IMR-90 (cell line): Measurements from ENCODE around the gene SORL1. TPM values are rescaled to one million over a fixed set of nuclear protein-coding genes. Genes with fewer than 3 reads are reported as not detected.
A peak's percentile ranks its signal among the peaks of the same experiment; 100 is the strongest.

Experiments
- ATAC-seq: fragments of 200-7000 bp; cut with Tn5 transposase; 2 replicates; pipeline ENCODE4 v1.9.1; 2020; ENCODE audit warnings: low read depth, mild to moderate bottlenecking, moderate library complexity
- BruUV-seq: library from RNA; stranded (reverse); fragments of 400-500 nt; replicated peaks from 2 replicates; lab custom pipeline; 2021; lab: Mats Ljungman, UMichigan
- CTCF ChIA-PET: fragments of 300-600 bp; formaldehyde crosslinking; extraction: SDS; loops from one replicate; lab custom pipeline; 2021; ENCODE audit warnings: antibody characterized with exemption; lab: Yijun Ruan, JAX
- POLR2A ChIA-PET: fragments of 300-600 bp; sonication (Branson Sonifier 250); formaldehyde crosslinking; loops from one replicate; lab custom pipeline; 2022; ENCODE audit warnings: antibody characterized with exemption; ENCODE audit not compliant: unreplicated experiment; lab: Charles Lee
- DNase-seq: peaks from one replicate; pipeline ENCODE4 v3.0.0; 2013
- H2AFZ ChIP-seq: replicated peaks from 2 replicates; pipeline ENCODE3; 2013; ENCODE audit warnings: low read length, mild to moderate bottlenecking; ENCODE audit not compliant: poor library complexity
- H2AK5ac ChIP-seq: 2 replicates; pipeline ENCODE4 v1.6.1; 2013; ENCODE audit warnings: low read depth, low read length, inconsistent platforms
- H2AK9ac ChIP-seq: replicated peaks from 2 replicates; pipeline ENCODE3; 2013; ENCODE audit warnings: mild to moderate bottlenecking, low read depth, low read length, moderate library complexity; ENCODE audit not compliant: poor library complexity
- H2BK120ac ChIP-seq: 2 replicates; pipeline ENCODE4 v1.6.1; 2013; ENCODE audit warnings: low read depth, low read length, inconsistent platforms
- H2BK15ac ChIP-seq: 3 replicates; pipeline ENCODE4 v1.6.1; 2013; ENCODE audit warnings: low read depth, low read length, inconsistent platforms
- H2BK20ac ChIP-seq: 2 replicates; pipeline ENCODE4 v1.6.1; 2013; ENCODE audit warnings: low read depth, mild to moderate bottlenecking, inconsistent platforms, low read length, moderate library complexity
- H2BK5ac ChIP-seq: 2 replicates; pipeline ENCODE4 v1.6.1; 2013; ENCODE audit warnings: mild to moderate bottlenecking, low read depth, low read length, inconsistent platforms; ENCODE audit not compliant: poor library complexity, severe bottlenecking
- H3K14ac ChIP-seq: replicated peaks from 2 replicates; pipeline ENCODE4 v1.6.1; 2013; ENCODE audit warnings: low read depth, low read length, inconsistent platforms
- H3K18ac ChIP-seq: 2 replicates; pipeline ENCODE4 v1.6.1; 2013; ENCODE audit warnings: low read depth, low read length, control low read depth
- H3K23ac ChIP-seq: 2 replicates; pipeline ENCODE4 v1.6.1; 2013; ENCODE audit warnings: low read depth, low read length, inconsistent platforms
- H3K27ac ChIP-seq: 2 replicates; pipeline ENCODE4 v1.5.1; 2013; ENCODE audit warnings: mild to moderate bottlenecking, control low read depth, low read length; ENCODE audit not compliant: insufficient read depth
- H3K27me3 ChIP-seq: 2 replicates; pipeline ENCODE4 v1.6.1; 2013; ENCODE audit warnings: low read length; ENCODE audit not compliant: control insufficient read depth, insufficient read depth
- H3K36me3 ChIP-seq: 2 replicates; pipeline ENCODE4 v1.6.1; 2013; ENCODE audit warnings: low read length, mixed read lengths; ENCODE audit not compliant: control insufficient read depth, insufficient read depth
- H3K4ac ChIP-seq: 2 replicates; pipeline ENCODE4 v1.6.1; 2013; ENCODE audit warnings: low read depth, low read length, inconsistent platforms
- H3K4me1 ChIP-seq: 2 replicates; pipeline ENCODE4 v1.6.1; 2013; ENCODE audit warnings: low read length, mixed read lengths; ENCODE audit not compliant: control insufficient read depth, insufficient read depth
- H3K4me2 ChIP-seq: 2 replicates; pipeline ENCODE4 v1.6.1; 2013; ENCODE audit warnings: low read depth, mild to moderate bottlenecking, control low read depth, low read length, moderate library complexity
- H3K4me3 ChIP-seq: 2 replicates; pipeline ENCODE4 v1.5.1; 2013; ENCODE audit warnings: low read depth, mild to moderate bottlenecking, control low read depth, low read length, moderate library complexity; ENCODE audit not compliant: insufficient read depth
- H3K56ac ChIP-seq: 2 replicates; pipeline ENCODE4 v1.6.1; 2013; ENCODE audit warnings: low read length, inconsistent platforms; ENCODE audit not compliant: insufficient read depth; ENCODE audit errors: extremely low read depth
- H3K79me1 ChIP-seq, 2 experiments: 2 replicates each; pipeline ENCODE4 v1.6.1; 2013; ENCODE audit warnings: low read length in 2 of 2, inconsistent platforms in 1 of 2, low read depth in 1 of 2
- H3K9ac ChIP-seq: 2 replicates; pipeline ENCODE4 v1.6.1; 2013; ENCODE audit warnings: low read depth, low read length, control low read depth
- H3K9me1 ChIP-seq: 2 replicates; pipeline ENCODE4 v1.6.1; 2013; ENCODE audit warnings: low read length, inconsistent platforms; ENCODE audit not compliant: insufficient read depth
- H3K9me3 ChIP-seq: 2 replicates; pipeline ENCODE4 v1.6.1; 2013; ENCODE audit warnings: low read length; ENCODE audit not compliant: control insufficient read depth, insufficient read depth
- H4K20me1 ChIP-seq: 2 replicates; pipeline ENCODE4 v1.6.1; 2013; ENCODE audit warnings: low read length, inconsistent platforms; ENCODE audit not compliant: insufficient read depth
- H4K5ac ChIP-seq: 2 replicates; pipeline ENCODE4 v1.6.1; 2013; ENCODE audit warnings: mild to moderate bottlenecking, low read depth, low read length, control low read depth
- H4K8ac ChIP-seq, 2 experiments: 2 replicates each; pipeline ENCODE4 v1.6.1; 2013; ENCODE audit warnings: low read depth in 2 of 2, low read length in 2 of 2, control low read depth in 1 of 2, inconsistent platforms in 1 of 2
- H4K91ac ChIP-seq: 2 replicates; pipeline ENCODE4 v1.6.1; 2013; ENCODE audit warnings: low read depth, low read length, inconsistent platforms; ENCODE audit not compliant: insufficient read depth
- BHLHE40 ChIP-seq: fragments of 150-350 bp; IDR thresholded peaks from 2 replicates; pipeline ENCODE4 v1.6.1; 2016; ENCODE audit warnings: mild to moderate bottlenecking, low read depth, low read length
- CHD1 ChIP-seq: IDR thresholded peaks from 2 replicates; pipeline ENCODE4 v1.6.1; 2012; ENCODE audit warnings: low read depth, low read length, improper control_type of control experiment
- FOS ChIP-seq: fragments of 150-350 bp; IDR thresholded peaks from 2 replicates; pipeline ENCODE4 v1.6.1; 2016; ENCODE audit warnings: low read depth, low read length
- MAFK ChIP-seq: IDR thresholded peaks from 2 replicates; pipeline ENCODE4 v1.6.1; 2012; ENCODE audit warnings: low read depth, low read length, improper control_type of control experiment
- MAZ ChIP-seq: IDR thresholded peaks from 2 replicates; pipeline ENCODE4 v1.6.1; 2012; ENCODE audit warnings: low read depth, mild to moderate bottlenecking, low read length, improper control_type of control experiment, moderate library complexity, borderline replicate concordance
- MXI1 ChIP-seq: IDR thresholded peaks from 2 replicates; pipeline ENCODE4 v1.6.1; 2012; ENCODE audit warnings: low read depth, mild to moderate bottlenecking, low read length, moderate library complexity, borderline replicate concordance
- NFE2L2 ChIP-seq: fragments of 150-350 bp; IDR thresholded peaks from 2 replicates; pipeline ENCODE4 v1.6.1; 2016; ENCODE audit warnings: low read depth, mild to moderate bottlenecking, low read length
- POLR2A ChIP-seq: IDR thresholded peaks from 2 replicates; pipeline ENCODE4 v1.6.1; 2012; ENCODE audit warnings: mild to moderate bottlenecking, low read depth, low read length
- RAD21 ChIP-seq: IDR thresholded peaks from 2 replicates; pipeline ENCODE4 v1.6.1; 2012; ENCODE audit warnings: low read length, improper control_type of control experiment
- RCOR1 ChIP-seq: IDR thresholded peaks from 2 replicates; pipeline ENCODE4 v1.6.1; 2012; ENCODE audit warnings: mild to moderate bottlenecking, low read length, improper control_type of control experiment; ENCODE audit not compliant: insufficient replicate concordance
- RFX5 ChIP-seq: IDR thresholded peaks from 2 replicates; pipeline ENCODE4 v1.8.0; 2012; ENCODE audit warnings: low read depth, mild to moderate bottlenecking, low read length, moderate library complexity
- SMC3 ChIP-seq: fragments of 150-350 bp; IDR thresholded peaks from 2 replicates; pipeline ENCODE4 v1.6.1; 2016; ENCODE audit warnings: low read depth, mild to moderate bottlenecking, antibody characterized with exemption, low read length, moderate library complexity
- WGBS, 2 experiments: methylation state at CpG; one replicate each; pipeline versions ENCODE4 v1.1.5 to v1.1.7; 2013; ENCODE audit warnings: missing lambda C conversion rate in 2 of 2; ENCODE audit not compliant: insufficient read length in 1 of 2; ENCODE audit errors: extremely low coverage in 2 of 2; 5-methylcytosine and 5-hydroxymethylcytosine counted together
- dilution Hi-C: fragments of 300-500 bp; cut with HindIII; formaldehyde crosslinking; loops from one replicate; pipeline ENCODE4 v1.14.3; 2018; ENCODE audit warnings: low sequenced_read_pairs; ENCODE audit not compliant: unreplicated experiment
- in situ Hi-C: fragments of 300-500 bp; cut with MboI; formaldehyde crosslinking; loops from 3 replicates; pipeline ENCODE4 v1.14.3; 2019; ENCODE audit warnings: low sequenced_read_pairs, inconsistent platforms, mixed read lengths
- intact Hi-C: fragments of 100-400 bp; cut with micrococcal nuclease; formaldehyde crosslinking; loops from 2 replicates; pipeline ENCODE4 v1.10.0; 2022
- polyA plus RNA-seq, 3 experiments: library from polyadenylated mRNA; depleted of rRNA; stranded (reverse); fragments of >200 nt; gene quantifications; 2 replicates each; pipeline ENCODE4 v1.2.3, GENCODE V29; 2012; ENCODE audit warnings: low replicate concordance in 1 of 3
- total RNA-seq: library from RNA; depleted of rRNA; stranded (reverse); fragments of >200 nt; gene quantifications from 2 replicates; pipeline ENCODE4 v1.2.3, GENCODE V29; 2012
- TF ChIP-seq, protein P1 (sequence below): fragments of 150-350 bp; IDR thresholded peaks from 2 replicates; pipeline ENCODE4 v1.6.1; 2017; ENCODE audit warnings: mild to moderate bottlenecking, antibody characterized with exemption, low read length, low read depth
- TF ChIP-seq, protein P2 (sequence below): fragments of 150-350 bp; IDR thresholded peaks from 2 replicates; pipeline ENCODE4 v1.6.1; 2016; ENCODE audit warnings: low read depth, mild to moderate bottlenecking, low read length, moderate library complexity, borderline replicate concordance
- TF ChIP-seq, protein P3 (sequence below): conservative IDR thresholded peaks from 2 replicates; pipeline ENCODE4 v1.5.1; 2012; ENCODE audit warnings: mild to moderate bottlenecking, low read depth, low read length, improper control_type of control experiment

SORL1 gene
- total and polyA plus RNA-seq, 2 of the 4 experiments (the other 2 are of a cell fraction) = 1.0 to 2.0 TPM

DNA sequence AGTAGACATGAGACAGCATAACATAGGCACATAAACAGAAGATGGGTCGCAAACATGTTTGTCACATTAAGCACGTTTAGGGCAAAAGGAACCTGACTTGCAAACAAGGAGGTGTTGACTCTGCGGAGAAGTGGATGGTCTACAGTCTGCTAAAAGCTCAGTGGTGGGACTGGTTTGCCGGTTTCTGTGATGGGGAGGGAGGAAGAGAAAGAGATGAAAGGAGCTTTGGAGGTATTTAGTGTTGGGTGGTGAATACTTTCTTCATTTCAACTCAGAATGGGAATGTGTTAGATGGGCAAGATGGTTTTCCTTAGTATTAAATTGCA, 192.0 kb downstream of the SORL1 start (continued):
- TF ChIP-seq MXI1 (no peak), CHD1 (no peak), RCOR1 (no peak), RAD21 (no peak)

DNA sequence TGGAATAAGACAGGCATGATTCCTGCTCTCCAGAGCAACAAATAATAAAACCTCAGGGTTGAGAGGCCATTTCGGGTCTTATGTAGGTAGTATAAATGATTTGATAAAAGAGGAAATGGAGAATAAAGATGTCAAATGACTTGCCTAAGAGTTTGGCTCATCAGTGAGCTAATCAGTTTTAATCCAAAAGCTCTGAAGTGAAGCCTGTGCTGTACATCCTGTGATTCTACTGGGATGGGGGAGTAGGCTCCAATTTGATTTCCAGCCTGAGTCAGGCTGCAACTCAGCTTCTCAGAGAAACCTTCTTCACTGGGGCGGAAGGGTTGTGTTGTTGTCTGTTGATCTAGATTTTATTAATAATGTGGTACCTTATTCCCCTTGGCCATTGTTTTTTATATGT, 192.9 kb downstream of the SORL1 start:
- dilution Hi-C loops (no loop called here), in situ Hi-C loops (no loop called here), intact Hi-C loops (no loop called here)
- ChIA-PET POLR2A (interaction anchor here (2.4 kb wide), 1 partner anchor 10 kb away, joined by 5 read pairs; no protein-coding TSS in a partner anchor), CTCF (interaction anchor here (1.0 kb wide), 1 partner anchor 8 kb away, joined by 4 read pairs; no protein-coding TSS in a partner anchor)
- Histone ChIP-seq H3K23ac (no peak overlapping the region), H3K4me2 (no peak overlapping the region), H2BK5ac (no peak overlapping the region), H3K9ac (no peak overlapping the region), H2BK20ac (0 out of 2 replicates have a peak overlapping the region, but pooled peaks have one; percentile 15), H3K27ac (no peak overlapping the region), H3K36me3 (no peaks in the 10 kb centered on the region), H3K79me1 (no peaks in the 10 kb centered on the region), H3K9me3 (no peaks in the 10 kb centered on the region), H3K18ac (peak overlapping the region; percentile 87), H3K4me3 (no peak overlapping the region), H3K56ac (no peak overlapping the region), H3K4ac (peak overlapping the region; percentile 5; the same call in 1 of the 2 replicates), H2AFZ (no peak overlapping the region), H3K14ac (peak overlapping the region; percentile 20; the same call in 1 of the 2 replicates), H4K20me1 (no peaks in the 10 kb centered on the region), H3K9me1 (peaks cover 8% of the 10 kb centered on the region), H3K4me1 (peaks cover 10% of the 10 kb centered on the region), H2AK9ac (no peak overlapping the region), H4K5ac (peak overlapping the region; percentile 61; the same call in 1 of the 2 replicates), H2BK120ac (no peak overlapping the region), H3K27me3 (no peaks in the 10 kb centered on the region), H2BK15ac (no peak overlapping the region; the same call in 2 of the 3 replicates), H2AK5ac (no peak overlapping the region), H4K8ac (no peak overlapping the region), H4K91ac (no peak overlapping the region)
- no TSS peak for BruUV-seq
- no peak for ATAC-seq
- WGBS, 2 experiments = no CpG with 5 or more reads among the region's 2 CpGs
- no peak for DNase-seq
- no peak for TF ChIP-seq NFE2L2
- TF ChIP-seq MAZ = no peak
- TF ChIP-seq FOS = no peak
- TF ChIP-seq MAFK = no peak
- TF ChIP-seq, protein P1, sequence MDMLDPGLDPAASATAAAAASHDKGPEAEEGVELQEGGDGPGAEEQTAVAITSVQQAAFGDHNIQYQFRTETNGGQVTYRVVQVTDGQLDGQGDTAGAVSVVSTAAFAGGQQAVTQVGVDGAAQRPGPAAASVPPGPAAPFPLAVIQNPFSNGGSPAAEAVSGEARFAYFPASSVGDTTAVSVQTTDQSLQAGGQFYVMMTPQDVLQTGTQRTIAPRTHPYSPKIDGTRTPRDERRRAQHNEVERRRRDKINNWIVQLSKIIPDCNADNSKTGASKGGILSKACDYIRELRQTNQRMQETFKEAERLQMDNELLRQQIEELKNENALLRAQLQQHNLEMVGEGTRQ = no peak
- no peak for TF ChIP-seq CHD1
- no peak for TF ChIP-seq RFX5
- TF ChIP-seq, protein P2, sequence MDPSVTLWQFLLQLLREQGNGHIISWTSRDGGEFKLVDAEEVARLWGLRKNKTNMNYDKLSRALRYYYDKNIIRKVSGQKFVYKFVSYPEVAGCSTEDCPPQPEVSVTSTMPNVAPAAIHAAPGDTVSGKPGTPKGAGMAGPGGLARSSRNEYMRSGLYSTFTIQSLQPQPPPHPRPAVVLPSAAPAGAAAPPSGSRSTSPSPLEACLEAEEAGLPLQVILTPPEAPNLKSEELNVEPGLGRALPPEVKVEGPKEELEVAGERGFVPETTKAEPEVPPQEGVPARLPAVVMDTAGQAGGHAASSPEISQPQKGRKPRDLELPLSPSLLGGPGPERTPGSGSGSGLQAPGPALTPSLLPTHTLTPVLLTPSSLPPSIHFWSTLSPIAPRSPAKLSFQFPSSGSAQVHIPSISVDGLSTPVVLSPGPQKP = no peak
- no peak for TF ChIP-seq BHLHE40
- TF ChIP-seq MXI1 = no peak
- TF ChIP-seq POLR2A = no peak
- TF ChIP-seq, protein P3, sequence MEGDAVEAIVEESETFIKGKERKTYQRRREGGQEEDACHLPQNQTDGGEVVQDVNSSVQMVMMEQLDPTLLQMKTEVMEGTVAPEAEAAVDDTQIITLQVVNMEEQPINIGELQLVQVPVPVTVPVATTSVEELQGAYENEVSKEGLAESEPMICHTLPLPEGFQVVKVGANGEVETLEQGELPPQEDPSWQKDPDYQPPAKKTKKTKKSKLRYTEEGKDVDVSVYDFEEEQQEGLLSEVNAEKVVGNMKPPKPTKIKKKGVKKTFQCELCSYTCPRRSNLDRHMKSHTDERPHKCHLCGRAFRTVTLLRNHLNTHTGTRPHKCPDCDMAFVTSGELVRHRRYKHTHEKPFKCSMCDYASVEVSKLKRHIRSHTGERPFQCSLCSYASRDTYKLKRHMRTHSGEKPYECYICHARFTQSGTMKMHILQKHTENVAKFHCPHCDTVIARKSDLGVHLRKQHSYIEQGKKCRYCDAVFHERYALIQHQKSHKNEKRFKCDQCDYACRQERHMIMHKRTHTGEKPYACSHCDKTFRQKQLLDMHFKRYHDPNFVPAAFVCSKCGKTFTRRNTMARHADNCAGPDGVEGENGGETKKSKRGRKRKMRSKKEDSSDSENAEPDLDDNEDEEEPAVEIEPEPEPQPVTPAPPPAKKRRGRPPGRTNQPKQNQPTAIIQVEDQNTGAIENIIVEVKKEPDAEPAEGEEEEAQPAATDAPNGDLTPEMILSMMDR = no peak
- TF ChIP-seq SMC3 = no peak
